GM19468 (cell line): ENCODE measurements around the gene TFDP2.
"Not testable (repeated sequence)": the region's sequence is repeated elsewhere in the genome, so short reads cannot be mapped to it uniquely, and the experiment has no call there.

Source experiments
- ATAC-seq: cut with Tn5 transposase; IDR thresholded peaks from one replicate; pipeline ENCODE4 v1.9.1; 2021; ENCODE audit warnings: mild to moderate bottlenecking, moderate library complexity, moderate number of reproducible peaks; ENCODE audit not compliant: unreplicated experiment; ENCODE audit errors: extremely low read depth

TFDP2 gene

DNA sequence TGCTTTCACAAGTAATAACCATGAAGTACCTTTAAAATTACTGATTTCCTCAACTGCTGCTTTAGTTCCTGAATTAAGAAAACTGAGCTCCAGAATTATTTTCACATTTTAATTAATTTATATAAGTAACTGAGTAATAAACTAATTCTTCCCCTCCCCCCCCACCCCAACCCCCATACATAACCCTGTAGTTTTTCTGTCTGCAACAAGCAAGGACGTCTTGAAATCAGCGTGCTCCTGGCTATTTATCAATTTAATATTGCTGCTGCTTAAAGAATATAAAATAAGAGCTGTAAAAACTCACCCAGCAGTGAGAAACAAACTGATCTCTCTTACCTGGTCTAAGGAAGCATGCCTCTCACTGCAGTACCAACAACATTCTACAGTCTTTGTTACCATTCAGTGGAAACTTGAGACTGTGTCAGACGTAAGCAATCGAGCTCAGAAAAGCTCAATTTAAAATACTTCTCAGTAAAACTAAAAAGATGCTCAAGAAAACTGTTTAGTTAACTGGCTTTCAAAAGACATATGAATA, 121.0 kb downstream of the TFDP2 start:
- ATAC-seq, result no peak

DNA sequence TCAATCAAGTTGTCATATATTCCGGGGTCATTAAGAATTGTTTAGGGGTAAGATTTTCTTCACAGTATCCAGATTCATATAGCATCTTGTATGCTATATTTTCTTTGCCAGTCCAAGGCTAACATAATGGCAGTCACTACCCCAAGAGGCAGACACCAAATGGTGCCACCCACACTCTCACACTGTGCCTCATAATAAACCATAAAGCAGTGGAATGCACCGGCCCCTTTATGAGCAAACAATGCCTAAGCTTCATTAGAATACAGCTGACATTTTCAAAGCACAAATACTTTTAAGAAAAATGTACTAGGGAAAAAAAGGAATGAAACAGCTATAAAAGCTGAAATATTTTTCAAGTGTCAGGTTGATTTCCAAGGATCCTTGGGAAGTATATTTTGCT, 121.6 kb downstream of the TFDP2 start:
- ATAC-seq, result no peak

DNA sequence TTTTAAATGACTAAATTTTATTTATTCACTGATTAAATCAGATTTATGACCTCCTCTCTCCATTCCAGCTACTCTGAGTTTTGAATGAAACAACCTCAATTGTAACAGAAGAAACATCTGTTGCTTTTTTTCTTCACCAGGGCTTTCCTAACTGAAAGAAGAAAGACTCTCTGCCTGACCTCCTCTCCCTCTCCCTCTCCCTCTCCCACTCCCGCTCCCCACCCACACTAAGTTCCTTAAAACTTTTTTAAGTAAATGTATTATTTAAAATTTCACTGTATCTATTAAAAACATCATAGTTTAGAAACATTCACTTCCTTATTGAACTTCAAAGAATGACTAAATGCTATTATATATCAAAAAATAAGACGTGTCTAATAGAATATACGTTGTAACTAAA, 122.0 kb downstream of the TFDP2 start:
- no peak for ATAC-seq

DNA sequence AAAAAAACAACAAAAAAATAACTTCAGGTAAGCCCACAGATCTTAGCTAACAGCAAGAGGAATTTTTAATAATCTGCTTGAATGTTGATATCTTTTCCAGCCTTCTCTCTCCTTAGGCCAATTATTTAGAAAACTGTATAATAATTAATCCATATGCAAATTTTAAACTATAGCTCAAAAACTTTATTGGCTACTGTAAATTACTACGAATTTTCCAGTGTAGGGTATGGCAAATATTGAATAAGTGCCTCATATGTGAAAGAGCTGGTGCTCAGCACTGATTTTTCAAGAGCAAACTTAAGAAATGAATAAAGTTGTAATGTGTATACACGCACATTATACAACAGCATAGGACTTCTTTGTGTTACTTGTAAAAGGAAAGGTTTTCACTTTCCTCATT, 123.0 kb downstream of the TFDP2 start:
- no peak for ATAC-seq

DNA sequence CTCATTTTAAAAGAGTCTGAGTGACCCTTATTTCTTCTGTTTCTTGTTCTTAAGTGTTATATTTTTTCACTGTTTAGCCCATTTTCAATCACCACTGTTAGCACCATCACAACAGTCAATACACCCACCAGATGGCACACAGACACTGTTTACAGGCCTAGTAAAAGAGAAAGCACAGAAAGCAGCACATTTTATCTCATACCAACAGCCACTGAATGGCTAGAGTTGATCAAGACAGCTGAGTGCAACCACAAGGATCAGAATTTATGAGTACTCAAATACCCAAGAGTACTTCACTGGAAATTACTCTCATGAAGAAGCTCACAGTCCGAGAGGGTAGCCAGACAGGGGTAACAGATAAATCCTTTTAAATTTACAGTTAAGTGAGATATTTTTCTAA, 127.0 kb downstream of the TFDP2 start:
- ATAC-seq, result peak; percentile 86

DNA sequence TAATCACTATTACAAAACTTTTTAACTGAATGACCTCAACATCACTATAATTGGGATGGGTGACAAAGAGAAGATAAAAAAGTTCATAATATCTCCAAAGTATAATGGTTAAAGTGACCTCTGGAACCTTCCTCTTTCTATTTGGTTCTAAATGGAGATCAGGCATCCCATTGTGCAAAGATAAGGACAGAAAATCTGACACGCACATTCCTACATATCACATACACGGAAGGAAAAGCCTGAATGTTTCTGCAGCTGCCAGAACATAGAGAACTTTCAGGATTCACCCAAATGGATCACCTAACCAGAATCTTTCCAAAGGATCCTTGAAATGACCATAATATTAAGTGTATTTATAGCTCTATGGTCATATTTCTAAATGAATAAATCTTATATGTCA, 128.2 kb downstream of the TFDP2 start:
- no peak for ATAC-seq

DNA sequence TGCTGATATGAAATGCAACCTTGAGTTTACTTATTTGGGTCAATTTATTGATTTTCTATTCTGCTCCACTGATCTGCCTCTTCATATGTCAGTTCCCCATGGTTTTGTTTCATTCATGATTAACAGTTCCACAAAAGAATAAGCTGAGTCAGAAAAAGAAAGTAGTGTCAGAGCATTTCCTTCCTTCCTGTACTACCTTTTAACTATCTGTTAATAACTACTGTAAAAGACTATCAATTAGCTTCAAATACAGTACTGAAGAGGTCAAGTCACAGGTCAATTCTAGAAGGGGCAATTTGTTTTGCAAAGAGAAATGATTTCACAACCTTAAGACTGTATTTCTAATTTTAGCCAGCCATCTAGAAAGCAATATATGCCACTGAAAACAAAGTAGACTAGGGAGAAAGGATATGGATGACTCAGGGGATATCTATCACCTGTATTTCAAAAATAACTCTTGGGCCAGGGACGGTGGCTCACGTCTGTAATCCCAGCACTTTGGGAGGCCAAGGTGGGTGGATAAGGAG, 129.5 kb downstream of the TFDP2 start:
- peak; percentile 32 for ATAC-seq

DNA sequence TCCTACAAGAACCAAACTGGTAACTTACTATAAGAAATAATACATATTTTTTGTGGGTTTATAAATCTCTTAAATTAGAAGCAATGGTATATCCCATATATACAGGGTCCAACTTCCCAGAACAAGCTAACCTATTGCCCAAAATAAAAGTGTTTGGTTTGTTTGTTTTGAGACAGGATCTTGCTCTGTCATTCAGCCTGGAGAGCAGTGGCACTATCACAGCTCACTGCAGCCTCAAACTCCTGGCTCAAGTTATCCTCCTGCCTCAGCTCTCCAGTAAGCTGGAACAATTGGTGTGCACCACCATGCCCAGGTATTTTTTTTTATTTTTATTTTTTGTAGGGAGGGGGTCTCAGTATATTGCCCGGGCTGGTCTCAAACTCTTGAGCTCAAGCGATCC, 135.4 kb downstream of the TFDP2 start:
- ATAC-seq, result no peak

DNA sequence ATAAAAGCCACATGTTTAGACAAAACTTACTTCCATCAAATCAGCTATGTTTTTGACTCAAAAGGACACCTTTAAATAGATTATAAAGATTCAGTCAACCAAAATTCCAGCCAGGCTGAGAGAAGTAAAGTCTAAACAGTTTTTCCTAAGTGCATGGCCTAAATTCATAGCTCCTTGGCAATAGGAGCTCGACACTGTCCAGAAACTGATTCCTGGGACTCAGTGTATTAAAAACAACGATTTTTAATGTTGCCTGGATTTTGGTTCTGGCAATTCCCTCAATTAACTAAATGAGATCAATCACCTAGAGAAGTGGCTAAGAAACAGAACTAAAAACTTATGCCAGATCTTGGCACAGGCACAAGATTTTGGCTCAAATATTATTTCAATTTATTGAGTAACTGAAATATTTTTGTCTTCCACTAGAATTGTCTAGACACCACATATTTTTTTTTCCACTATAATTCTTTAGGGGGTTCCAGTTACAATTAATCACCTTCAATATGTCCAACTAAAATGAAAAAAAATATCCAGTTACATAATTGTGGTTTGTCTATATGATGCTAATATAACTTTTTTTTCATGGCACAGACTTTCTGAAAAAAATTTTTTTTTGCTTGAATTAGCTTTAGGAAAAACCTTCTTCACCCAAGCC, 135.9 kb downstream of the TFDP2 start:
- ATAC-seq, result no peak

DNA sequence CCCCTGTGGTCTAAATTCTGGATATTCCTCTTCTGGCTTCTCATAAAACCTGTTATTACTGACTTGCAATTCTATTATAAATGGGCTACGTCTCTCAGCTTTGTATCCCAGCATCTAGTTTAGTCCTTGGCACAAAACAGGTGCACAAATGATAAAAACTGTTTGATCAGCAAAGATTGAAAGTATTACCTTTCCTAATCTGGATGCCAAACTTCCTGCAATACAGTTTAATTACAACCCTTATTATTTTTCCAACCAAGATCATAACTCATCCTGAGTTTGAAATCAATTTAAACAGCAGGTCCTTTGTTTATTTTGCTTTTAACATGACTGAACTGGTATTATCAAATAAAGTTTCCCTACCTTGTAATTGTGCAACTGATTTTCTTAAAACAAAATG, 140.3 kb downstream of the TFDP2 start:
- no peak for ATAC-seq

DNA sequence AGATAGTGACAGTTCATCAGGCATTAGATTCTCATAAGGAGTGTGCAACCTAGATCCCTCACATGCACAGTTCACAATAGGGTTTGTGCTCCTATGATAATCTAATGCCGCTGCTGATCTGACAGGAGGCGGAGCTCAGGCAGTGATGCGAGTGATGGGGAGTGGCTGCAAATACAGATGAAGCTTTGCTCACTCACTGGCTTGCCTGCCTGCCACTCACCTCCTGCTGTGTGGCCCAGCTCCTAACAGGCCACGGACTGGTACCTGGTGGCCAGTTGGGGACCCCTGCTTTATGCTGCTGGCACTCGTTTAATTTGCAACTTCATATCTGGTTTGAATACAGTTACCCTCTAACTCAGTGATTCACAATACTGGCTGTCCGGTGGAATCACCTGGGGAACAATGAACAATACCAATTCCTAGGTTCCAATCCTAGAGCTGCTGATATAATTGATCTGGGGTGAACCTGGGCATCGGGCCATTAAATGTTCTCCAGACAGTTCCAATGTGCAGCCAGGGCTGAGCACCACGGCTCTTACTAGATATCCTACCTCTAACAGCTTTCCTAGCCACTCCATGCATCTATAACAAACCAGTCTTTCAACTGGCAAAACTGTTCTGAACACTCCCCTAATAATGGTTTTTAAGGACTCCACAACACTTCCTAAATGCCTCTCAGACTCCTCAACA, 141.5 kb downstream of the TFDP2 start:
- ATAC-seq, result no peak

DNA sequence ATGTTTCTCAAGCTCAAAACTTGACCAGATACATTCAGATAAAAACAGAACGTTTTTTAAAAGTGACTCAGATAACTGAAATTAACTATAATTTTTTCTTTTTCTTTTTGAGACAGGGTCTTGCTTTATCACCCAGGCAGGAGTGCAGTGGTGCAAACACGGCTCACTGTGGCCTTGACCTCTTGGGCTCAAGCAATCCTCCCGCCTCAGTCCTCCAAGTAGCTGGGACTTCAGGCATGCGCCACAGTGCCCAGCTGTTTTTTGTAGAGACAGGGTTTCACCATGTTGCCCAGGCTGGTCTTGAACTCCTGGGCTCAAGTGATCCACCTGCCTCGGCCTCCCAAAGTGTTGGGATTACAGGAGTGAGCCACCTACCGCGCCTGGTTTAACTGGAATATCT, 144.4 kb downstream of the TFDP2 start:
- ATAC-seq, result not testable (repeated sequence)

DNA sequence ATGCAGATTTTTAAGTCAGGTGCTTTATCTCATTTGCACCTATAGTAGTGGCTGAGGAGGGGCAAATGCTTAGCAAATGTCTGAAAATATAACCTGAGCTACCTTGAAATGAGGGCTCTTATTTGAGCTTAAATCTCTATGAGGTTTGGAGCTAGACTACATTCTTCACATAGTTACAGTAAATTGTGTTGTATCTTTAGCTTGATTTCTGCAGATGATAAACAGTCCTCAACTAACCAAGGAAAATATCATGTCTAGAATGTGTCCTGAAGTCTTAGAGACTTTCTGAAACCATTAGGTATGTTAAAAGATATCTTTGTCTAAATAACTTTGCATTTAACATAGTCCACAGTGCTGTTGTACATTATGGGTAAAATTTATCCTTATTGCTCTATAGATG, 145.3 kb downstream of the TFDP2 start:
- ATAC-seq, result no peak

DNA sequence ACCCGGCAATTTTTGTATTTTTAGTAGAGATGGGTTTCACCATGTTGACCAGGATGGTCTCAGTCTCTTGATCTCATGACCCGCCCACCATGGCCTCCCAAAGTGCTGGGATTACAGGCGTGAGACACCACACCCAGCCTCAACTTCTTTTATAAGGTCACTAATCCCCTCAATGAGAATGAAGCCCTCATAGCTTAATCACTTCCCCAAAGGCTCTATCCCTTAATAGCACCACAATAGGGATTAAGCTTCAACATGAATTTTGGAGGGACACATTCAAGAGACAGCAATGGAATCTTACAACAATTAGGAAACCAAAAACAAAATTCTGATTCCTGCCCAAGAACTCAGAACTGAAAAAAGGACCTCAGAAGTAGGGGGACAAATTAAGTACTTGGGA, 146.1 kb downstream of the TFDP2 start:
- ATAC-seq, result no peak

DNA sequence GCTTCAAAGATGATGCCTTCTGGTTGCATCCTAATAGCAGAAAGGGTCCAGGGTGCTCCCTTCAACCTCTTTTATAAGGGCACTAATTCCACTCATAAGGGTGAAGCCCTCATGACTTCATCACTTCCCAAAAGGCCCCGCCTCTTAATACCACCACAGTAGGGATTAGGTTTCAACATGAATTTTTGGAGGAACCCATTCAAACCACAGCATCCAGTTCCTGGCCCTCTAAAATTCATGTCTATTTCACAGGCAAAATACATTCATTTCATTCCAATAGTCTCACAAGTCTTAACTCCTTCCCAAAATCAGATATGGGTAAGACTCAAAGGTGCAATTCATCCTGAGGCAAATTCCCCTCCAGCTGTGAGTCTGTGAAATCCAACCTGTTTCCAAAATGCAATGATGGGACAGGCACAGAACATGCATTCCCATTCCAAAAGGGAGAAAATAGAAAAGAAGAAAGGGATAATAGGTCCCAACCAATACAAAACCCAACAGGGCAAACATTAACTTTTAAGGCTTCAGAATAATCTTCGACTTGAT, 148.9 kb downstream of the TFDP2 start:
- no peak for ATAC-seq

DNA sequence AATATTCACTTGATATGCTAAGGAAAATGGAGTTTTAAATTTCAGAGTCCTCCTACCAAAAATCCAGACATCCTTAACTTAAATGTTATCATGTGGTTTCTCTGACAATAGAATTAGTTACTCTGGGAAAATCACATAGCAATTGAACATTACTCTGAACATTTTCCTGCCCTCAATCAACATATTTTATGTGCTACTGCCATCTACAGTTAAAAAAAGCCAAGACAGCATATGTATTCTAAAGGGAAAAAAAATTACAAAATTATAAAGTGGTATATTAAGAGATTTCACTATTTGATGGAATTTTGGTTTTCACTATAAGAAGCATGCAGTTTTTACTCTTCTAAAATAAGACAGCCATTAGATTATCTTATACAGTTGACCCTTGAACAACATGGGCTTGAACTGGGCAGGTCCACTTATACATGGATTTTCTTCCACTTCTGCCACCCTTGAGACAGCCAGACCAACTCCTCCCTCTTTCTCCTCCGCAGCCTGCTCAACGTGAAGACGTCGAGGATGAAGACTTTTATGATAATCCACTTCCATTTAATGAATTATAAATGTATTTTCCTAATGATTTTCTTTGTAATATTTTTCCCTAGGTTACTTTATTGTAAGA, 150.6 kb downstream of the TFDP2 start:
- ATAC-seq, result no peak

DNA sequence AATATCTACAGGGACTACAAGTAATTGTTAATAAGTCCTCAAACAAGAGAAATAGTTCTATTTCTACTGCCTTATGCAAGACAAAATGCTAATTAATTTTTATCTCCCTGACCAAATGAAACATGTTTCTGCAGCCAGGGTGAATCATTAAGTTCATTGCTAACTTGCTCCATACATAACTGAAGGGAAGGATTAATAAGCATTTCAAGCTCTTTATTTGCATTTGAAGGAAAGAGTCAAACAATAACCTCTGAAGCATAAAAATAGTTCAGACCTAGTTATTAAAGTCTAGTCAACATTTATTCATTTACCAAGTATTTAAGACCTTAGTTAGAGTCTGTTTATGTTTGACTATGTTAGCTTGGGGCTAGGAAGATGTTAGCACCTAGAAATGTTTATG, 152.9 kb downstream of the TFDP2 start:
- ATAC-seq, result no peak

DNA sequence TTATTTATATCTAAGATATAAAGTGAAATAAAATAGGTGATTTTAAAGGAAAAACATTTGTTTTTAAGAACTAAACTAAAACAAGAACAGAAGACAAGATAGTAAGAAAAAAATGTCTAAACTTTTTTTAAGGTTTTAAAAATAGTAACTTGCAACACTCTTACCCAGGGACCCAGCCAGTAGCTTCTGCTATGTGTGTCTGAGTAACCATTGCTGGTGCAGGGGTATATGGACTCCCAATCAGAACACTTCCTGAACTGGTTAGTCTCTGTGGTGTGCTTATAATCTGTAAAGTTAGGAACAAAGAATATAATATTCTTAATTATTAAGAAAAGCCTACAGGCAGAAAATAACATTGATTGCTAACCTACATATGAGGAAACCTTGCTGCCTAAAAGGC, 154.5 kb downstream of the TFDP2 start:
- no peak for ATAC-seq

DNA sequence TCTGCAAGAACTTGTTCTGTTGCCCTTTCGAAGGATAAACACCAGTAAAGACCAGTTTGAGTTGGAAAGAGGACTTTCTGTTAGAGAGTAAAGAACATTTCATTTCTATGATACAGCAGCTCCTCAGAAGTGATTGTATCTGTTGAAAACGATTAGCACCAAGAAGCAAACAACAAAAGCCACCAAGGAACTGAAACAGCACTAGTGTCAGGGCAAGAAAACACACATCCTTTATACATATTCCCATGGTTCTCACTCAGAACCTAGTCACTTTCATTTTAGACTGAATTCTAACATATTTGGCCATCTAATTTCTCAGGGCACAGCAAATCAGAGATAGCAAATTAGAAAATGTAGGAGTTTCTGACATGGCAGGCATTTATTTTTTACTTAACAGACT, 156.8 kb downstream of the TFDP2 start:
- ATAC-seq, result peak; percentile 59

DNA sequence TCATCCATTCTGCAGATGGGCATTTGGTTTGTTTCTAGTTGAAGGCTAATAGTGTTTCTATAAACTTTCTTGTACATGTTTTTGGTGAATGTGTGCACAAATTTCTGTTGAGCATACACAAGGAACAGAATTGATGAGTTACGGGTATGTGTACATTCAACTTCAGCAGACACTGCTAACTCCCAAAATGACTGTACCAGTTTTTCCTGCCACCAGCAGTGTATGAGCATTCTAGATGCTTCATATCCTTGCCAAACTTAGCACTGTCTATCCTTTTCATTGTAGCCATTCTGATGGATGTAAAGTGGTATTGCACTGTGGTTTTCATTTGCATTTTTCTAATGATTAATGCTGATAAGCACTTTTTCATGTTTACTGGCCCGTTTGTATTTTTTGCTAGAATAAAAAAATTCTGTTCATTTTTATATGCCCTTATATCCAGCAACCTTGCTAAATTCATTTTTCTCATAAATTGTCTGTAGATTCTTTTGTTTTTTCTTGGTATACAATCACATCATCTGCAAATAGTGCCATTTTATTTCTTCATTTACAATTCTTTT, 162.7 kb downstream of the TFDP2 start:
- no peak for ATAC-seq

DNA sequence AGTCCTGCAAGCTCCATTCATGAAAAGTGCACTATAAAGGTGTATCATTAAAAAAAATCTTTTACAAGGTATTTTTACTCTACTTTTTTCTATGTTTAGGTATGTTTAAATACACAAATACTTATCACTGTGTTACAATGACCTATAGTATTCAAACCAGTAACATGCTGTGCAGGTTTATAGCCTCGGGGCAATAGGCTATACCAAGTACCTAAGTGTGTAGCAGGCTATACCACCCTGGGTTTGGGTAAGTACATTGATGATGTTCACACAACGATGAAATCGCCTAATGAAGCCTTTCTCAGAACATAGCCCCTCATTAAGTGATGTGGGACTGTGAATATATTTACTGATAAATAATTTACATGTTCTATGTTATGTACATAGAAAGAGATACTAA, 168.3 kb downstream of the TFDP2 start:
- ATAC-seq, result no peak
